Neuronal stem cell (in vitro differentiated cells): ENCODE measurements around the gene KCNK4.

ENCODE experiments used
- DNase-seq: peaks from one replicate; pipeline ENCODE4 v3.0.0-alpha.2; 2013; ENCODE audit warnings: low spot score
- H2AFZ ChIP-seq: one replicate; pipeline ENCODE4 v1.6.1; 2013; ENCODE audit warnings: mild to moderate bottlenecking, low read length, inconsistent platforms
- H2AK5ac ChIP-seq: 2 replicates; pipeline ENCODE4 v1.6.1; 2013; ENCODE audit warnings: low read depth, mild to moderate bottlenecking, inconsistent platforms, low read length, moderate library complexity, mixed read lengths
- H2BK120ac ChIP-seq: 2 replicates; pipeline ENCODE4 v1.6.1; 2013; ENCODE audit warnings: low read depth, mild to moderate bottlenecking, inconsistent platforms, low read length, moderate library complexity, mixed read lengths
- H2BK12ac ChIP-seq: one replicate; pipeline ENCODE4 v1.6.1; 2013; ENCODE audit warnings: low read length, inconsistent platforms
- H2BK15ac ChIP-seq: 2 replicates; pipeline ENCODE4 v1.6.1; 2013; ENCODE audit warnings: mild to moderate bottlenecking, low read length, inconsistent platforms, mixed read lengths
- H2BK5ac ChIP-seq: one replicate; pipeline ENCODE4 v1.6.1; 2013; ENCODE audit warnings: inconsistent platforms, mild to moderate bottlenecking, low read length, moderate library complexity
- H3K14ac ChIP-seq: one replicate; pipeline ENCODE4 v1.6.1; 2013; ENCODE audit warnings: low read length, inconsistent platforms
- H3K18ac ChIP-seq: 2 replicates; pipeline ENCODE4 v1.6.1; 2013; ENCODE audit warnings: low read length, inconsistent platforms
- H3K23ac ChIP-seq: 2 replicates; pipeline ENCODE4 v1.6.1; 2013; ENCODE audit warnings: low read depth, mild to moderate bottlenecking, mixed read lengths, low read length, inconsistent platforms; ENCODE audit not compliant: poor library complexity
- H3K27ac ChIP-seq: replicated peaks from 3 replicates; pipeline ENCODE4 v1.5.1; 2013; ENCODE audit warnings: low read length, inconsistent platforms
- H3K27me3 ChIP-seq, 3 experiments: 2 replicates each; pipeline ENCODE4 v1.6.1; 2013; ENCODE audit warnings: low read length in 3 of 3, mild to moderate bottlenecking in 2 of 3, inconsistent platforms in 1 of 3, low read depth in 1 of 3, mixed read lengths in 1 of 3, moderate library complexity in 1 of 3; ENCODE audit not compliant: control insufficient read depth in 3 of 3, insufficient read depth in 3 of 3
- H3K36me3 ChIP-seq, 2 donors: replicated peaks in 1 of 2; 2 replicates each; pipeline ENCODE4 v1.6.1; 2013; ENCODE audit warnings: low read length in 2 of 2; ENCODE audit not compliant: control insufficient read depth in 2 of 2, insufficient read depth in 2 of 2
- H3K4ac ChIP-seq: 2 replicates; pipeline ENCODE4 v1.6.1; 2013; ENCODE audit warnings: inconsistent platforms, mild to moderate bottlenecking, low read length, moderate library complexity
- H3K4me1 ChIP-seq, 2 donors: 1 replicate in 1 of 2; 2 replicates in 1 of 2; pipeline ENCODE4 v1.6.1; 2013; ENCODE audit warnings: low read length in 2 of 2, low read depth in 1 of 2; ENCODE audit not compliant: control insufficient read depth in 2 of 2, insufficient read depth in 1 of 2
- H3K4me2 ChIP-seq: one replicate; pipeline ENCODE4 v1.6.1; 2013; ENCODE audit warnings: mild to moderate bottlenecking, low read length, inconsistent platforms; ENCODE audit not compliant: insufficient read depth, poor library complexity, severe bottlenecking
- H3K4me3 ChIP-seq, 2 donors: 2 replicates each; pipeline ENCODE4 v1.5.1; 2013; ENCODE audit warnings: low read length in 2 of 2, mild to moderate bottlenecking in 2 of 2, inconsistent platforms in 1 of 2, moderate library complexity in 1 of 2
- H3K79me1 ChIP-seq: one replicate; pipeline ENCODE4 v1.6.1; 2013; ENCODE audit warnings: low read depth, mild to moderate bottlenecking, inconsistent platforms, low read length, moderate library complexity
- H3K9ac ChIP-seq: one replicate; pipeline ENCODE4 v1.6.1; 2013; ENCODE audit warnings: mild to moderate bottlenecking, low read depth, low read length, inconsistent platforms; ENCODE audit not compliant: poor library complexity
- H3K9me3 ChIP-seq, 2 donors: replicated peaks in 1 of 2; 2 replicates each; pipeline versions ENCODE3 to v1.6.1; 2013; ENCODE audit warnings: low read length in 2 of 2, mild to moderate bottlenecking in 2 of 2, inconsistent platforms in 1 of 2, low read depth in 1 of 2, mixed read lengths in 1 of 2, moderate library complexity in 1 of 2; ENCODE audit not compliant: control insufficient read depth in 2 of 2, insufficient read depth in 1 of 2
- H4K8ac ChIP-seq: one replicate; pipeline ENCODE4 v1.6.1; 2013; ENCODE audit warnings: low read depth, mild to moderate bottlenecking, inconsistent platforms, low read length, moderate library complexity
- H4K91ac ChIP-seq: one replicate; pipeline ENCODE4 v1.6.1; 2013; ENCODE audit warnings: low read length, low read depth, mild to moderate bottlenecking, inconsistent platforms; ENCODE audit not compliant: poor library complexity
- WGBS, 2 donors: extraction: QIAGEN DNeasy Blood & Tissue Kit; methylation state at CpG; one replicate each; pipeline ENCODE4 v1.1.7; 2013; ENCODE audit warnings: missing lambda C conversion rate in 2 of 2, mixed read lengths in 1 of 2; ENCODE audit not compliant: insufficient read length in 2 of 2, insufficient replicate concordance in 1 of 2; ENCODE audit errors: extremely low coverage in 2 of 2; 5-methylcytosine and 5-hydroxymethylcytosine counted together

The KCNK4 gene

DNA sequence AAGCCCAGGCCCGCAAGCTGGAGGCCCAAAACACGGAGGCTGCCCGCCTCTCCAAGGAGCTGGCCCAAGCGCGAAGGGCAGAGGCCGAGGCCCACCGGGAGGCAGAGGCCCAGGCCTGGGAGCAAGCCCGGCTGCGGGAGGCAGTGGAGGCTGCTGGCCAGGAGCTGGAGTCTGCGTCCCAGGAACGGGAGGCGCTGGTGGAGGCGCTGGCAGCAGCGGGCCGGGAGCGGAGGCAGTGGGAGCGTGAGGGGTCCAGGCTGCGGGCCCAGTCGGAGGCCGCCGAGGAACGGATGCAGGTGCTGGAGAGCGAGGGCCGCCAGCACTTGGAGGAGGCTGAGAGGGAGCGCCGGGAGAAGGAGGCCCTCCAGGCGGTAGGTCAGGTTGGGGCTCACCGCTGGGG lies 53.7 kb downstream of the KCNK4 start:
- no peak overlapping the region for H3K27ac ChIP-seq
- no peak overlapping the region for H2BK120ac ChIP-seq
- no peak overlapping the region for H3K4me3 ChIP-seq
- H2BK12ac ChIP-seq: peak overlapping the region; percentile 84
- peak overlapping the region; percentile 56 for H3K14ac ChIP-seq
- H2AFZ ChIP-seq: no peak overlapping the region
- H3K9ac ChIP-seq: no peak overlapping the region
- no CpG with 5 or more reads among the region's 28 CpGs for WGBS, 2 donors
- H2BK15ac ChIP-seq: peak overlapping the region; percentile 91
- peak overlapping the region; percentile 22 for H2BK5ac ChIP-seq
- no peaks in the 10 kb centered on the region for H3K9me3 ChIP-seq
- H3K4me2 ChIP-seq: no peak overlapping the region
- peak overlapping the region; percentile 89 for H3K23ac ChIP-seq
- H3K27me3 ChIP-seq: peaks cover 0 to 28% (median 8%) of the 10 kb centered on the region in 3 experiments
- H2AK5ac ChIP-seq: peak overlapping the region; percentile 86
- no peak overlapping the region for H3K4ac ChIP-seq
- no peaks in the 10 kb centered on the region for H3K36me3 ChIP-seq
- H4K8ac ChIP-seq: no peak overlapping the region
- peak overlapping the region; percentile 30 for H4K91ac ChIP-seq
- peaks cover 19 to 23% of the 10 kb centered on the region in 2 donors for H3K4me1 ChIP-seq
- H3K18ac ChIP-seq: peak overlapping the region; percentile 57
- H3K79me1 ChIP-seq: peaks cover 1% of the 10 kb centered on the region
- DNase-seq: no peak

DNA sequence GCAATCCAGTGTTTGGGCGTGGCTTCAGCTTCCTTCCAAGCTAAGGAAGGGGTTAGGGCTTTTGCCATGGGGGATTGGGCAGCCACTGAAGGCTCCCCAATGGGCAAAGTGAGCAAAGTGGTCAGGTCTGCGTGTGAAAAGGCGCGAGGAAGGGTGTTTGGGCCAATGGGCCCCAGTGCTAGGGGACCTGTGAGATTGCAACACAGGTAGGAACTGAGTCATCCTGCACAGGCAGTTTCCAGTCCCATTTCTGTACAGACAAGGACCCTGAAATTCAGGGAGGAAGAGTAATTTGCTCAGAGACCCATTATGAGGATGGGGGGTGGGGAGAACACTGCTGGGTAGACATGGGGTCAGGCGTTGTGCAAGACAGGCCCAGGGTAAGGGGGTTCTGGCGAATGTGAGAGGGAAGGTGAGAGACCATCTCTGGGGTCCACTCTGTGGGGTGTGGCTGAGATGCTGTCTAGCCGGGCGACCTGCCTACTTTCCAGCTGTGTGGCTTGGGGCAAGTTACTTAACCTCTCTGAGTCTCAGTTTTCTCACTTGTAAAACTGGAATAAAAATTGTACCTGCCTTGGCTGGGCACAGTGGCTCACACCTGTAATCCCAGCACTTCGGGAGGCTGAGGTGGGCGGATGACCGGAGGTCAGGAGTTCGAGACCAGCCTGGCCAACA lies 56.2 kb downstream of the KCNK4 start:
- Histone ChIP-seq H3K9me3 (no peaks in the 10 kb centered on the region), H2BK15ac (no peak overlapping the region), H3K9ac (no peak overlapping the region), H3K79me1 (no peaks in the 10 kb centered on the region), H3K18ac (no peak overlapping the region), H2BK12ac (no peak overlapping the region), H2AFZ (no peak overlapping the region), H2AK5ac (peak overlapping the region; percentile 88), H3K27ac (no peak overlapping the region), H2BK120ac (no peak overlapping the region), H3K4ac (no peak overlapping the region), H3K4me1 (peaks cover 10 to 29% of the 10 kb centered on the region in 2 donors), H4K8ac (no peak overlapping the region), H2BK5ac (no peak overlapping the region), H3K4me3 (no peak overlapping the region), H4K91ac (no peak overlapping the region), H3K4me2 (no peak overlapping the region), H3K23ac (no peak overlapping the region), H3K36me3 (no peaks in the 10 kb centered on the region), H3K14ac (no peak overlapping the region), H3K27me3 (peaks cover 0 to 3% (median 0%) of the 10 kb centered on the region in 3 experiments)
- no peak for DNase-seq
- no CpG with 5 or more reads among the region's 12 CpGs for WGBS, 2 donors

DNA sequence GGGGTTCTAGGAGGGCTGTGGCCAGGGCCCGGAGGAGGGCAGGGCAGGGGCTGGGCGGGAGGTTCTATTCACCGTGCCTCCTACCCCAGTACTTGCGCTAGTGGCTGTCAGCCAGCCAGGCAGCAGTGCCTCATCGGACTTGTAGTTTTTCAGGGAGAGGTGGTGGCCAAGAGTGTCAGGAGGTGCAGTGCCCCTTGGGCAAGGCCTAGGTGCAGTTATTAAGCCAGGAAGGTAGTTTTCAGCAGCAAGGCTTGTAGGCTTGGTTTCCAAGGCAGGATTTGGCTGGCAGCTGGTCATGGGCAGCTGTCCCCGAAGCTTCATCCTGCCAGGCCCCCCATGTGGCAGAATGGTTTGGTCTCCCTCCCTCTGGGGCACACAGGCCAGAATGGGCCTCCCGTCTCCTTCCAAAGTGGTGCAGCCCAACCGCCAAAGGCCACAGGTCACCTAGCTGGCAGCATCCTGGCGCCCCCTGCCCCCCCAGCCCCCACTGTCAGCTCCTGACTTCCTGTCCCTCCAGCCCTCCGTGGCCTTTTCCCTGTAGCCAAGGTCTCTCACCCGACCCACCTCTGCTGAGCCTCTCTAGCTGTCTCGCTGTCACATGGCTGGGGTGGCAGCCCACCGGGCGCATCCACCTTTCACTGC lies 57.4 kb downstream of the KCNK4 start:
- no peak overlapping the region for H2BK120ac ChIP-seq
- H3K18ac ChIP-seq: peak overlapping the region; percentile 84
- peak overlapping the region; percentile 87 for H2BK15ac ChIP-seq
- H3K4me1 ChIP-seq: peaks cover 7 to 28% of the 10 kb centered on the region in 2 donors
- H3K4ac ChIP-seq: no peak overlapping the region
- no peak overlapping the region for H3K14ac ChIP-seq
- H4K91ac ChIP-seq: peak overlapping the region; percentile 39
- no peak overlapping the region for H2BK12ac ChIP-seq
- H3K36me3 ChIP-seq: no peaks in the 10 kb centered on the region
- H3K23ac ChIP-seq: peak overlapping the region; percentile 25
- H3K79me1 ChIP-seq: no peaks in the 10 kb centered on the region
- no peak overlapping the region for H3K27ac ChIP-seq
- H3K9ac ChIP-seq: peak overlapping the region; percentile 2
- H2AK5ac ChIP-seq: peak overlapping the region; percentile 88
- peak overlapping the region; percentile 86 for H4K8ac ChIP-seq
- no peaks in the 10 kb centered on the region for H3K9me3 ChIP-seq
- no peaks in the 10 kb centered on the region for H3K27me3 ChIP-seq
- no peak overlapping the region for H3K4me2 ChIP-seq
- H2AFZ ChIP-seq: peak overlapping the region; percentile 76
- DNase-seq: no peak
- WGBS, 2 donors: no CpG with 5 or more reads among the region's 14 CpGs
- no peak overlapping the region for H3K4me3 ChIP-seq
- H2BK5ac ChIP-seq: peak overlapping the region; percentile 22

DNA sequence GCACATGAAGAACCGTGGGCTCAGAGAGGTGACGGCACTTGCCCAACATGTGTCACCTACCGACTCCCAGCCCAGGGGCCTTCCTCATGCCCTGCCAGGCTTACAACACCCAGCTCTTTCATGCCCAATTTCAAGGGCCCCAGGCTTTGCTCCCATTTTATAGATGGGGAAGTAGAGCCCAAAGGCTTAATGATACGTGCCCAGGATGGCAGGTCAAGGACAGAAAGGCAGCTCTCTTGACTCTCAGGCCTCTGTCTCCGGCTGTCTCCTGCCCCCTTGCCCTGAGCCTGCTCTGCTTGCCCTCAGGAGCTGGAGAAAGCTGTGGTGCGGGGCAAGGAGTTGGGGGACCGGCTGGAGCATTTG lies 57.9 kb downstream of the KCNK4 start:
- Histone ChIP-seq H3K4me2 (no peak overlapping the region), H2AFZ (peak overlapping the region; percentile 76), H2BK120ac (no peak overlapping the region), H3K4ac (no peak overlapping the region), H4K8ac (no peak overlapping the region), H3K36me3 (no peaks in the 10 kb centered on the region), H3K9me3 (no peaks in the 10 kb centered on the region), H2AK5ac (peak overlapping the region; percentile 88), H2BK5ac (peak overlapping the region; percentile 22), H3K27ac (no peak overlapping the region), H2BK12ac (no peak overlapping the region), H3K4me3 (no peak overlapping the region), H3K9ac (peak overlapping the region; percentile 2), H3K14ac (no peak overlapping the region), H3K18ac (peak overlapping the region; percentile 84), H3K4me1 (peaks cover 7 to 29% of the 10 kb centered on the region in 2 donors), H4K91ac (peak overlapping the region; percentile 39), H3K27me3 (no peaks in the 10 kb centered on the region), H3K79me1 (peaks cover under 1% of the 10 kb centered on the region), H2BK15ac (peak overlapping the region; percentile 87), H3K23ac (peak overlapping the region; percentile 25)
- DNase-seq: no peak
- WGBS, 2 donors: no CpG with 5 or more reads among the region's 7 CpGs
